Forelimb muscle (tissue), 1 donor: ENCODE results near the gene ATP5F1D. TPM values are rescaled to one million over a fixed set of nuclear protein-coding genes. Genes with fewer than 3 reads are reported as not detected.
"Not testable (repeated sequence)": the region's sequence is repeated elsewhere in the genome, so short reads cannot be mapped to it uniquely, and the experiment has no call there.

Experiments used
- DNase-seq: peaks from one replicate; pipeline ENCODE4 v3.0.0-alpha.2; 2013; ENCODE audit warnings: low read depth
- polyA plus RNA-seq: library from polyadenylated mRNA; unstranded; fragments of 120-200 nt; gene quantifications from one replicate; pipeline ENCODE4 v1.2.1, GENCODE V29; 2013; ENCODE audit not compliant: insufficient read length

The ATP5F1D gene
- polyA plus RNA-seq, 1 donor: 167 TPM

DNA sequence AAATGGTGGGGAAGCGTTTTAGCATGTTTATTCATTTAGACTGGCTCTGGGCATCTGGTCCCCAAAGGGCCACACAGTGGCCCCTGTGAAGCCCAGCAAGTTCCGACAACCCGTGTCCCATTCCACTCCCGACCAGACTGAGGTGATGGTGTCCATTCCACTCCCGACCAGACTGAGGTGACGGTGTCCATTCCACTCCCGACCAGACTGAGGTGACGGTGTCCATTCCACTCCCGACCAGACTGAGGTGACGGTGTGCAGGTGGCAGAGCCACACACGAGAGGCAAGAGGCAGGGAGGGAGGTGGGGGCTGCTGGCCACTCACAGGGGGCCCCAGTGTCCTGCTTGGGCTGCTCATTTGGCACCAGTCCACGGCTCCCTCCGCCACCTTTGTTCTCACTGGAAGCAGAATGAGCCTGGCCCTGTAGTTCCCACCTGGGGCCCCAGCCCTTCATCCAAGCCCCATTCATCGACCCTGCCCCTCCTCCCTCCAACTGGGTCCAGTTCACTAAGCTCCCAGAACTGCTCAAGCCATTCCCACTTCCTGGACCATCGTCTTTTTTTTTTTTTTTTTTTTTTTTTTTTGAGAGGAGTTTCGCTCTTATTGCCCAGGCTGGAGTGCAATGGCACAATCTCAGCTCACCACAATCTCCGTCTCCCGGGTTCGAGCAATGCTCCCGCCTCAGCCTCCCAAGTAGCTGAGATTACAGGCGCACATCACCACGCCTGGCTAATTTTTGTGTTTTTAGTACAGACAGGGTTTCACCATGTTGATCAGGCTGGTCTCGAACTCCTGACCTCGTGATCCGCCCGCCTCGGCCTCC lies 4.9 kb downstream of the ATP5F1D start:
- DNase-seq: not testable (repeated sequence)

DNA sequence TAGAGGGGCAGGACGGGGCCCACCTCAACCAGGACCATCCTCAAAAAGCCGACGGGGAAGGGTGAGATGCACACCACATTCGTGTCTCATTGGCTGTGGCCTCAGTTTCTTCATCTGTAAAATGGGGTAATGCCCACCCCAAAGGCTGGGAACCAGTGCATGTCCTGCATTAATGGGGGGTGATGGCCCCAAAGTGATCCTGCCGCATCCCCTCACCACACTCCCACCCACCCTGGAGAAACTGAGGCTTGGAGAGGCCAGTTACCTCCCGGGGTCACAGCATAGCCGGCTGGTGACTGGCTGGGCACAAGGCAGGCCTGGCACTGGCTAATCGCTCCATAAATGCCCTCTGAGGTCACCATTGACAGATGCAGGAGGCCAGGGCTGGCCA lies 6.2 kb downstream of the ATP5F1D start:
- DNase-seq: no peak

DNA sequence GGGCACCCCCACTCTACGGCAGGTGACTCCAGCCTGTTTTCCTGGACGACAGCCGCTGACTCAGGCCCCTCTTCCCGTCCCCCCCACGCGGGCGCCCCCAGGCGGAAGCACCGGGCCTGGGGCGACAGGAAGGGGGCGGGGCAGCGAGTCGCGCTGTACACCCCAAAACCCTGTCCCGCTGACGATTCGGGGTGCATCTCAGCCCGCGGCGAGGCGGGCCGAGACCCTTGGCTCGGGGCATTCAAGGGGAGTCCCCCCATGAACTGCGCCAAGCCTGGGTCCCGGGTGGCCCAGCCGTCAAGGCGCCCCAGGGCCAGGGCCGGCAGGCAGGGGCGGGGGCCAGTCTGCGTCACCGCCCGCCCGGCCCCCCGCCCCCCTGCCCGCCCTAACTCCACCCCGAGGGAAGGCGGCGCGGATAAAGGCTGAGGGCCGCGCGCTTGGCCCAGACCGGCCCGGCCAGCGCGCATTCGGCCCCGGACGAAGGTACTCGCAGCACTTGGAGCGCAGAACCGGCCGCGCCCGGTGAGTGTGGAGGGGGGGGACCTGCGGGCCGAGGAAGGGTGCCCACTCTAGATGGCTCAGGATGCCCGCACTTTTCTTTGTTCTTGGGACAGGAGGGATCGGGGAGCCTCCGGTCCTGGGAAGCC lies 6.7 kb downstream of the ATP5F1D start, which contains the start of gene MIDN:
TSS of gene MIDN (plus strand) at position 445 of the 647 bp plus-strand sequence. CDS start 1,714 bp downstream, outside the sequence.
- no peak for DNase-seq

DNA sequence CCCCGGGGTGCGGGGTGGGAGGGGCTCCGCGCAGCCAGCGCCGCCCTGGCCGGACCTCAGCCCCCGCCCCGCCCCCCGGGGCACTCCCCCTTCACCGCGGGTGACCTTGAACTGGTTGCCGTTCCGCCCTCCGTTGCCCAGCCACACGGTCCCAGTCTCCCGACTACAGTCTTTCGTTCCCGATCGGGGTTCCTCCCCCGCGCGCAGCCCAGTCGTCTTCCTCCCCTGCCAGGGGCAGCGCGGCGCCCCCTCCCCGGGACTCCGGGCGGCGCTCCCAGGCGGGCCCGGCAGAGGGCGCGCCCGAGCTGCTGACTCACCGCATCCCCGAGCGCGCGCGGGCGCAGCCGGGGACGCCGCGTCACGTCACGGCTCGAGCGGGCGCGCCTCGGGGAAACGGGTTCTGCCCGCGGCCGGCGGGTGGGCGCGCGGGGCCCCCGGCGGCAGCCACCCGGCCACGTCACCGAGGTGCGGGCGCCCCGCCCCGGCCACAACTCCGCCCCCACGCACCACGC lies 7.3 kb downstream of the ATP5F1D start:
- DNase-seq: no peak

DNA sequence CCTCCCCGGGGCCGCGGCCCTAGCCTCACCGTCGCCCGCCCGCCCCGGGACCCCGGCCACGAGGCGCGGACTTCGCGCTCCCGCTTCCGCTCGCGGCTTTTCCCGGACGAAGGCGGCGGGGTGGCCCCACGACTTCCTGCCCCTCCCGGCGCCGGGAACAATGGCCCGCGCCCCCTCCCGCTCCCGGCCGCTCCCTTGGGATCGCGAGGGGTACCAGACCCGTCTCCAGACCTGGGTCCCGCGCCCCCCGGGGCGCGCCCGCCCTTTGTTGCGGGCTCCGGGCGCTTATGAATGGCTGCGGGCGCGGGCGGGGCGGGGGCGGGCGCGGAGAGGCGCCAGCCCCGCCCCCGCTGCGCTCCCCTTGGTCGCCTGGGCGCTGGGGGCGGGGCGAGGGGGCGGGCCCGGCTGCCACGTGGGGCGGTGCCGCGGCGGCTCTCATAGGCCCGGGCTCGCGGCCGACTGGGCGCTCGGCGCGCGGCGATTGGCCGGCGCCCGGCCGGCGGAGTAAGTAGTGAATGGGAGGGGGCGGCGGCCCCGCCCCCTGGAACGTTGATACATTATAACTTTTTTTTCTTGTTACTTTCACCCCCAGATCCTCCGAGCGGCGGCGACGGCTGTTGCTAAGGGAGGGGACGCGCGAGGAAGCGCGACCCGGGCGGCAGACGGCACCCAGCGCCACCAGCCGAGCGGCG lies 7.9 kb downstream of the ATP5F1D start:
- peak; percentile 95 for DNase-seq

DNA sequence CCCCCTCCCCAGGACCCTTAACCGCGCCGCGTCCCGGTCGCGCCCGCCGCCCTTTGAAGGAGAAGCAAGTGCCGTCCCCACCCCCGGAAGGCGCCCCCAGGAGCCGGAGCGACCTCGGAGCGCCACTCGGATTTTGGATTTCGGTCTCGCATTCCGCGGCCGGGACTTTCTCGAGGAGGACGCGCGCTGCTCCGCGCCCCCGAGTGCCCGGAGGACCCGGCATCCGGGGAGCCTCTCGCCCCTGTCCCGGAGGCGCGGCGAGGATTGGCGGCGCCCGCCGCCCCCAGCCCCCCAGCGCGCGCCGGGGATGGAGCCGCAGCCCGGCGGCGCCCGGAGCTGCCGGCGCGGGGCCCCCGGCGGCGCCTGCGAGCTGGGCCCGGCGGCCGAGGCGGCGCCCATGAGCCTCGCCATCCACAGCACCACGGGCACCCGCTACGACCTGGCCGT lies 8.5 kb downstream of the ATP5F1D start:
- DNase-seq: no peak

DNA sequence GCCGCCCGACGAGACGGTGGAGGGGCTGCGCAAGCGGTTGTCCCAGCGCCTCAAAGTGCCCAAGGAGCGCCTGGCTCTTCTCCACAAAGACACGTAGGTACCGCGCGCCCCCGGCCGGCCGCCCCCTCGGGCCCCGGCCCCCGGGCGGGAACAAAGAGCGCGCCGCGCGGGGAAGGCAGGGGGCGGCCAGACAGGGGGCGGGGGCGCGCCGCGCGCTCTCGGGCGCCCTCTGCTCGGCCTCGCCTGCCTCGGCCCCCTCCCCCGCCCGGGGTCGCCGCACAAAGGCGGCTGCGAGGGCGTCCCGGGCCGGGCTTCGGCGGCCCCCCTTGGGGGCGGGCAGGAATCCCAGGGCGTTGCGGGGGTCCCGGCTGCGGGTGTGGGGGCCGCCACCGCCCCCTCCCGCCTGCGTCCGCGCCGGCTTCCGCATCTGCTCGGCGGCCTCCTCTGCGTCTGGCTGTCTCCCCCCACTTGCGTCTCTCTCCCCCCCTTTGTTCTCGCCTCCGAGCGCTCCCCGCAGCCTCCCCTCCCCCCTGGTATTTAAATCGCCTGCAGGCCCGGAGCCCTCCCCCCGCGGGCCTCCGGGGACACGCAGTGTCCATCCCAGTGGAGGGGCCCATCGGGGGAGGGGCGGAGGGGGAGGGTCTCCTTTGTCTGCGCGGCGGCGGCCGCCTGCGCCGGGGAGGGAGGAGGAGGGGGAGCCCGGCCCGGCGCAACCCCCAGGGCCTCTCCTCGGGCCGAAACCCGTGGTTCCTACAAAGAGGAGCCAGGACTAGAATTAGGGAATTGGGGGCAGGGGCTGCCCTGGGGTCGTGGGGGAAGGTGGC lies 9.1 kb downstream of the ATP5F1D start:
- no peak for DNase-seq

DNA sequence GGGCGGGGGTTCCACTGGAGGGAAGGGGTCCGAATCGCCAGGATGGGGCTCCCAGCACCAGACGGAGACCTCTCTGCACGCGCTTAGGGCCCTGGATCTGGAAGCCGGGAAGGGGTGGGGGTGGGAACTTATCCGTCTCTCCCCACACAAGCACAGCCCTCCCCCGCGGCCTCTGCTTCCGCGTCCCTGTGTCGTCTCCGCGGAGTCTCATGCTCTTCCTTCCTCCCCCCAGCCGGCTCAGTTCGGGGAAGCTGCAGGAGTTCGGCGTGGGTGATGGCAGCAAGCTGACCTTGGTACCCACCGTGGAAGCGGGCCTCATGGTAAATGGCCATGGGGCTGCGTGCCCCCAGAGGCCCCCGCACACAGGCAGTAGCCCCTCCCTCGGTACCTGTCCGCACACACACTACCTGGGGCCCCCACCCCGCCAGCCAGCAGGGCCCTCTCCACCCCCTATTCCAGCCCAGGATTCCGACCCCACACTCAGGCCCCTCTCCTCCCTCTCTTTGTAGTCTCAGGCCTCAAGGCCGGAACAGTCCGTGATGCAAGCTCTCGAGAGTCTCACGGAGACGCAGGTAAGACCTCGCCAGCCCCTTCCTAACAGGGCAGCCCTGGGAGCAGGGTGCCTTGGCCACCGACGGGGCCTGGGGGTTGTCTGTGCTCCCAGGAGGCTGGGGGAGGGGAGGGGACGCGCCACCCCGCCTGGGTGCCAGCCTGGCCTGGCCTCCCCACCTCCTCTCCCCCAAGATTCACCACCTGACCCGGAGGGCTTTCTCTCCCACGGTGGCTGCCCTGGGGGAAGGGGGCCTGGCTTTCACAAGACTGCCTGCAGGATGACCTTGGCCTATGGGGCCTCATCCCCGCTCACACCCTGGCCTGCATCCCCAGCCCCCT lies 10.0 kb downstream of the ATP5F1D start:
- DNase-seq: no peak

DNA sequence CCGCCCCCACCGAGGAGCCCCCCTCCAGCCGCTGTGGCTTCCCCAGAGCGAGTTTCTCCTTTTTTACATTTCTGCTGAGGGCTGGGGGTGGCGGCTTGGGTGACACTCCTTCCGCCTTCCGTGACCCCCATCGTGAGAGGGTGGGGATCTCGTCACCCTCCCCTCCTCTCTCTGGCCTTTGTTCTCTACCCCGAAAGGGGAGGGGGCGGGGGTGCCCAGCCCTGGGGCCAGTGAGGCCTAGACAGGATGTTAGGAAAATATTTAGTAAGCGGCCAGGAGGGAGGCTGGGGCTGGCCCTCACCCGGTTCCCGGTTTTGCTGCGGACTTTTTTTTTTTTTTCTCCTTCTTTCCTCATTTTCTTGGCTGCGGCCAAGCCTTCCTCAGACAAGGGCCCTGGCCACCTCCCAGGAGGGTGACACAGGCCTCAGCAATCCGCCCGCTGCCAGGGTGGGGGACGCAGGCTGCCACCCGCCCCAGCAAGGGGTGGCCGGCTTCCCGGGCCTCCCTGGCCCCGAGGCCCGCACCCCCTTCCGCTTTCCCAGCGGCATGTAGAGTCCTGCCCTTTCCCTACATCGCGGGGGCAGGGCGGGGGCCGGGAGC lies 10.8 kb downstream of the ATP5F1D start:
- DNase-seq: no peak

DNA sequence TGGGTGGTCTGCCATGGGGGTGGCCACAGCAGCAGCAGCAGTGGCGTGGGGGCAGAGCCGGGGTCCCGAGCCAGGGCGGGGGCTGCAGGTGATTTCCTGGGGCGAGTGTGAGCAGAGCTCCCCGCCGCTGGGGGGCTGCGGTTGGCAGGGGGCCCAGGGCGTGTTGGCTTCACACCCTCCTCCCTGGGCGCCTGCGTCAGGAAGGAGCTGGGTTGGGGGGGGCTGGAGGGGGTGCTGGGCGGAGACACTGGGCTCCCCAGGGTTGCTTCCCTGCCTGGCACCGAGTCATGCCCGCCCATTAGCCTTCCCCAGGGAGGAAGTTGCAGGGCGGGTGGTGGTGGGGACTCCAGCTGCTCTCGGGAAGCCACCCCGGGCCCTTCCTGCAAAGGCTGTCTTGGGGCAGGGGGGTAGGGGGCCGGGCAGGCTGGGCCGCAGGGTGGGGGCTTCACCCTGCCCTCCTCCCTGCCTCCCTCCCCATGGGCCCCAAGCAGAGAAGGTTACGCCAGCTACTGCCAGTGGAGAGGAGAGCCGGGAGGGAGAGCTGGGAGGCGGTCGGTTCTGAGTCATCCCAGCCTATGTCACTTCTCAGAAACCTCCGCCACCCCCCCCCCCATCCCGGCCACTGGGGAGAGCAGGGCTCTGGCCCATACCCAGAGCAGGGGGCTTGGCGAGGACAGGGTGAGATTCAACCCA lies 11.4 kb downstream of the ATP5F1D start:
- no peak for DNase-seq

DNA sequence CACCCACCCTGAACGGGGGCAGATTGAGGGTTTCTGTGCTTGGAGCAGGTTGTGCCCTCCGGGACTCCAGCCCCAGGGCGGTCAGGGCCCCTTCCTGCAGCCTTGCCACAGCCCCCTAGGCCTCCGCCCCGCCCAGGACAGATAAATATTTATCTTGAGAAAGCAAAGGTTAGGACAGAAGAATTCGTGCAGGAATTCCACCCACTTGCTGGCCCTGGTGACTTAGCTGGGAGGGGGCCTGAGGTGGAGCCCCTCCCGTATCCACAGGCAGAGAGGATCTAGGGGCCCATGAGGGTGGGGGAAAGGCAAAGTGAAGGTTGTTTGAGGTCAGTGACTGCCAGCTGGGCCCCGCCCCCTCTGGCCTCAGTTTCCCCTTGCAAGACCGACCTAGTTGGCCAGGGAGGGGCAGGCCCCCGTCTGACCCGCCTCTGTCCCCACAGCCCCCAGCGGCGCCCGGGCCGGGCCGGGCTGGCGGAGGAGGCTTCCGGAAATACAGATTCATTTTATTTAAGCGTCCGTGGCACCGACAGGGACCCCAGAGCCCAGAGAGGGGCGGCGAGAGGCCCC lies 12.0 kb downstream of the ATP5F1D start:
- no peak for DNase-seq

DNA sequence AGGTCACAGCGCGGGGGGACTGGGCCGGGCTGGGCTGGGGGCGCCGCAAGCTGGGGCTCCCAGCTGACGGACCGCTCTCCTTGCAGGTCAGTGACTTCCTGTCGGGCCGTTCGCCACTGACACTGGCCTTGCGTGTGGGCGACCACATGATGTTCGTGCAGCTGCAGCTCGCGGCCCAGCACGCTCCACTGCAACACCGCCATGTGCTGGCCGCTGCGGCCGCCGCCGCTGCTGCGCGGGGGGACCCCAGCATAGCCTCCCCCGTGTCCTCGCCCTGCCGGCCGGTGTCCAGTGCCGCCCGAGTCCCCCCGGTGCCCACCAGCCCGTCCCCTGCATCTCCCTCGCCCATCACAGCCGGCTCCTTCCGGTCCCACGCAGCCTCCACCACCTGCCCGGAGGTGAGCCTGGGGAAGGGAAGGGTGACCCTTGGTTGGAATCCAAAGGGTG lies 12.6 kb downstream of the ATP5F1D start:
- no peak for DNase-seq

DNA sequence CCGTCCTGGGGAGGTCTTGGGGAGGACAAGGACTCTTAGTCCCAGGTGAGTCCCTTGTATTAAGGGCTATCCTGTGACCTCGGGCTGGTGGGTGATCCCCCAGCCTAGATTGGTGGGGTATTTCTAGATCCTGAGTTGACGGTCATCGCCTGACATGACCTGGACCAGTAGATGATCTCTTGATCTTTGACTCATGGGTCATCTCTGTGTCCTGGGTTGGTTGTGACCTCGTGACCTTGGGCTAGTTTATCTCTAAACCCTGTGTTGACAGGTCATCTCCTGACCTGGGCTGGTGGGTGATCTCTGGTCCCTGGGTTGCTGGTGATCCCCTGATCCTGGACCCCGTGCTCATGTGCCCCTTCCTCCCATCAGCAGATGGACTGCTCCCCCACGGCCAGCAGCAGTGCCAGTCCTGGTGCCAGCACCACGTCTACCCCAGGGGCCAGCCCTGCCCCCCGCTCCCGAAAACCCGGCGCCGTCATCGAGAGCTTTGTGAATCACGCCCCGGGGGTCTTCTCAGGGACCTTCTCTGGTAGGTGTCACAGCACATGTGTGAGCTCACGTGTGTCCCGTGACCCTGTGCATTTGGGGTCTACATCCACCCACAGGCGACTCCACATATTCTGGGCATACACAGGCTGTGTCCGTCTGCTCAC lies 13.1 kb downstream of the ATP5F1D start:
- DNase-seq: no peak

DNA sequence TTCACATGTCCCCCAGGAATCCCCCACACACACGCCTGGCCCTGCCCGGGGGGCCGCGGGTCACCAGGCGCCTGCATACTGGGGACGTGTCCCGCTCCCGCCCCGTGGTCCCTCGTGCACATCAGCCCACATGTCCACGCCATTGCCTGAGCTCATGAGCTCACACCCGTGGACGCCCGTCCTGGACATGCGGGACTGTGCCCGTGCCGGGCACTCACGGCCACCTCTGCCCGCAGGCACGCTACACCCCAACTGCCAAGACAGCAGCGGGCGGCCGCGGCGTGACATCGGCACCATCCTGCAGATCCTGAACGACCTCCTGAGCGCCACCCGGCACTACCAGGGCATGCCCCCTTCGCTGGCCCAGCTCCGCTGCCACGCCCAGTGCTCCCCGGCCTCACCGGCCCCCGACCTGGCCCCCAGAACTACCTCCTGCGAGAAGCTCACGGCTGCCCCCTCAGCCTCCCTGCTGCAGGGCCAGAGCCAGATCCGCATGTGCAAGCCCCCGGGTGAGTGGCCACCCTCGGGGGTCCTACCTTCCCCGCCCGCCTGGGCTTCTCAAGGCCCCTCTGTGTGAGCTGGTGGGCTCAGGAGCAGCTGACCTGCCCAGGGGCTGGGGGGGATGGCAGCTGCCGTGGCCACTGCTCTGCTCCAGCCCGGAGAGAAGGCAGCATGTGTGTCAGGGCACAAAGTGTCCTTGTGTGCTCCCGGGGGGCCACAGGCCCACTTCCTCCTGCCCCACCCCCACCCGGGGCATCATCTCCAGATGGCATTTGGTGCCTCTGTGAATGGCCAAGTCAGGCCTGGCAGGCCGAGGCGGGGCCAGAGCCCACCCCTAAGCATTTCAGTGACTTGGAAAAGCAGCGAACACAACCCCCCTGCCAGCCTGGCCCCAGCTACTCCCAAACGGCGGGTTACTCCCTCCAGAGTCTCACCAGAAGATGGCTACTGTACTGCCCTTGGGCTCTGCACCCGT lies 13.9 kb downstream of the ATP5F1D start:
- no peak for DNase-seq

DNA sequence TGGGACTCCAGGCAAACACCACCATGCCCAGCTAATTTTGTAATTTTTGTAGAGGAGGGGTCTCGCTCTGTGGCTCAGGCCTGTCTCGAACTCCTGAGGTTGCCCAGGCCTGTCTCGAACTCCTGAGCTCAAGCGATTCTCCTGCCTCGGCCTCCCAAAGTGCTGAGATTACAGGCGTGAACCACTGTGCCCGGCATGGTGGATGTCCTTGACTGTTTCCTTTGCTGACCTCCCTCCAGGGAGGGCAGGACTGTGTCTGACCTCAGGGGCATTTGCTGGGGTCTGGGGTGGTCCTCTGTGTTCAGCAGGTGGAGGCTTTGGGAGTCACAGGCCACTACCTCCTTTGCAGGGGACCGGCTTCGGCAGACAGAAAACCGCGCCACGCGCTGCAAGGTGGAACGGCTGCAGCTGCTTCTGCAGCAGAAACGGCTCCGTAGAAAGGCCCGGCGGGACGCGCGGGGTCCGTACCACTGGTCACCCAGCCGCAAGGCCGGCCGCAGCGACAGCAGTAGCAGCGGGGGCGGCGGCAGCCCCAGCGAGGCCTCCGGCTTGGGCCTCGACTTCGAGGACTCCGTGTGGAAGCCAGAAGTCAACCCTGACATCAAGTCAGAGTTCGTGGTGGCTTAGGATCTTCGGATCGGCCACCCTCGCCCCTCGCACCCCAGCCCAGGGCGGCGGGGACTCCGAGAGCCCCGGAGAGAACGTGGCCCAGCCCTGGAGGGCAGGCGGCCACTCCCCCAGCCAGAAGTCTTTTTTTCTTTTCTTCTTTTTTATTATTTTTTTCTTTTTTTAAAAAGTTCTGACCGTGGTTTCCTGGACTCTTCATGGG lies 15.3 kb downstream of the ATP5F1D start:
- no peak for DNase-seq

DNA sequence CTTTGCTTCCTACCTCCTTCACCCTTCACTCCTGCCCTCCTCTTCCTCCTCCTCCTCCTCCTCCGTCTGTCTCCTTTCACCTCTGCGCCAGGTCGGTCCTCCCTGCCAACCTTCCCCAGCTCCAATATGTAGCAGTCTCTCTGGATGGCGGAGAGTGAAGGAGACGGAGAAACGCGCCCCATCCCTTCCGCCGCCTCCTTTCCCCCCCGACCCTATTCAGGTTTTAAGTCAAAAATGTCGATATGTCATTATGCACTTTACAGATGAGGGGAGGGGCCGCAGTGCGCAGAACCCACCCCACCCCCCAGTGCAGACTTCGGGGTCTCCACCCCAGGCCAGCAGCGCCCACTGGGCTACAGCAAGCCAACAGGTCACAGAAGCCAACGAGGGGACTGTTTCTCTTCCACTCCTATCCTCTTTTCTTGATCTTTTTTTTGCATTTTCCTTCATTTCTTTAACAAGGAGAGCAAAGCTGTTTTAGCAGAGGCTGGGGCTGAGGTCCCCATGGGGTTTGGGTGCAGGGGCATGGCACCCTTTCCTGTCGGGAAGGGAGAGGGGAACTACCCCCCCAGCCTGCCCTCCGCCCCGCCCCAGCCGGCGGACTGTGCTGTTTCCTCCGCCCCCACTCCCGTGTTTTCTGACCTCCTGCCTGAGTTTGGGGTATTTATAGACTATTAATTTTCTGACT lies 16.1 kb downstream of the ATP5F1D start:
- no peak for DNase-seq
